HepG2 (cell line): ENCODE results near the gene HRH2. TPM values are rescaled to one million over a fixed set of nuclear protein-coding genes. Genes with fewer than 3 reads are reported as not detected.

ENCODE experiments used
- polyA plus RNA-seq, 8 experiments: library from polyadenylated mRNA; depleted of rRNA in 3 of 8; stranded (reverse) in 7 of 8; unstranded in 1 of 8; fragments of >200 nt; fragmentation: Illumina TruSeq in 4 of 8; extraction: Trizol in 4 of 8; gene quantifications; 2 replicates each; pipeline versions ENCODE4 v1.2.1 to v1.2.3, GENCODE V29; 2011 to 2016; ENCODE audit warnings: low read depth in 4 of 8, missing spikeins in 1 of 8, mixed read lengths in 1 of 8; ENCODE audit not compliant: insufficient read depth in 1 of 8
- small RNA-seq, 3 experiments: library from RNA; depleted of rRNA; stranded (forward); fragments of <200 nt; gene quantifications; one replicate each; pipeline ENCODE3, GENCODE V24; 2012; ENCODE audit warnings: low read depth in 2 of 3, low replicate concordance in 1 of 3; ENCODE audit not compliant: insufficient read length in 3 of 3, insufficient read depth in 2 of 3
- total RNA-seq, 5 experiments: library from RNA; depleted of rRNA; stranded (reverse); fragments of >200 nt; fragmentation: Illumina TruSeq; extraction: Trizol; gene quantifications; 2 replicates each; pipeline ENCODE4 v1.2.3, GENCODE V29; 2016; ENCODE audit warnings: low read depth in 1 of 5

HRH2 gene
- total and polyA plus RNA-seq, 2 of the 13 experiments (the other 11 are each of a cell fraction or from before 2014, with no cell fraction given), result not detected

Small RNA genes lying within 50 kb of the gene (small RNA-seq; reads per million reads assigned to genes)
- gene RN7SKP148 (0 reads per million in 3 experiments), gene RNU6-226P (0 reads per million in 3 experiments)

Other genes starting within 250 kb of the HRH2 start
- gene DRD1, start 213.9 kb upstream of the HRH2 start, total RNA-seq (2016; rRNA removed; fragmentation: Illumina TruSeq; extraction: Trizol), result not detected in 2 replicates
- not detected in 2 replicates for gene DRD1, start 213.9 kb upstream of the HRH2 start, polyA plus RNA-seq (2011; rRNA removed)
- gene SFXN1, start 179.5 kb upstream of the HRH2 start, total RNA-seq (2016; rRNA removed; fragmentation: Illumina TruSeq; extraction: Trizol), result 122 and 171 TPM in 2 replicates
- gene SFXN1, start 179.5 kb upstream of the HRH2 start, polyA plus RNA-seq (2011; rRNA removed), result 130 and 135 TPM in 2 replicates
- gene CPLX2, start 213.5 kb downstream of the HRH2 start, total RNA-seq (2016; rRNA removed; fragmentation: Illumina TruSeq; extraction: Trizol), result 76.7 and 78.2 TPM in 2 replicates
- gene CPLX2, start 213.5 kb downstream of the HRH2 start, polyA plus RNA-seq (2011; rRNA removed), result 8.3 and 15.9 TPM in 2 replicates